GM19239 (cell line): ENCODE data around the gene SLC7A7.
"Not testable (repeated sequence)": the region's sequence is repeated elsewhere in the genome, so short reads cannot be mapped to it uniquely, and the experiment has no call there.

ENCODE experiments used
- DNase-seq: peaks from one replicate; pipeline ENCODE4 v3.0.0; 2011; ENCODE audit warnings: low spot score; ENCODE audit not compliant: insufficient read length
- FAIRE-seq: peaks from 2 replicates; lab custom pipeline; 2011; peaks lifted over from hg19 to GRCh38; lab: Jason Lieb, UNC

The SLC7A7 gene

GRCh38 chr14:22822571-22823098 lies 7.4 kb upstream of the SLC7A7 start:
- peak; percentile 14 for FAIRE-seq
- DNase-seq = no peak

DNA sequence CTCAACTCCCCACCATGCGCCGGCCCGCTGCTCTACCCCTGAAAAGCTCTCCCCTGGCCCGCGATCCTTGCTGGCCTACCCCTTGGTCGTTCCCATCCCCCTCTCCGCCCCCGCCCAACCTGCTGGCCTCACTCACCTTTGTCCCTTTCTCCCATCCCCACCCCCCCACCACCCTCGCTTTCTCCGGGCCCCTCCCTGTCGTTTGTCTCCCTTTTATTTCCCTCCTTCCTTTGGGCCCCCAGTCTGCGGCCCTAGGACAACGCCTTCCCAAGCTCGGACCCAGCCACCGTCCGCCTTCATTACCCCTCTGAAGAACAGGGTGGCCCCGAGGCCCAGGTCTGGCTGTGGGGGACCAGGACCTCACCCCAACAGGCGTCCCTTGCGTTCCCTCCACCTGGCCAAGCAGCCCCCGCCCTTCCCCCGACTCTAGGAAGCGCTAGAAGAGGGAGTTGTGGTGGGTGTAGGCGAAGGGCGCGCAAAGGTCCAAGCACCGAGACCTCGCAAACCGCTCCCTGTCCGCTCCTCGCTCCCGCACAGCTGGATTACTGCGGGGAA lies 6.9 kb upstream of the SLC7A7 start:
- DNase-seq (no peak), FAIRE-seq (no peak)

GRCh38 chr14:22821193-22822015 lies 6.2 kb upstream of the SLC7A7 start:
- DNase-seq (no peak), FAIRE-seq (no peak)

- no peak for FAIRE-seq
- no peak for DNase-seq
Observed at GRCh38 chr14:22820731-22821130, 5.5 kb upstream of the SLC7A7 start.

- DNase-seq (no peak), FAIRE-seq (peak; percentile 79)
Observed at GRCh38 chr14:22819151-22819988, 4.1 kb upstream of the SLC7A7 start.

DNA sequence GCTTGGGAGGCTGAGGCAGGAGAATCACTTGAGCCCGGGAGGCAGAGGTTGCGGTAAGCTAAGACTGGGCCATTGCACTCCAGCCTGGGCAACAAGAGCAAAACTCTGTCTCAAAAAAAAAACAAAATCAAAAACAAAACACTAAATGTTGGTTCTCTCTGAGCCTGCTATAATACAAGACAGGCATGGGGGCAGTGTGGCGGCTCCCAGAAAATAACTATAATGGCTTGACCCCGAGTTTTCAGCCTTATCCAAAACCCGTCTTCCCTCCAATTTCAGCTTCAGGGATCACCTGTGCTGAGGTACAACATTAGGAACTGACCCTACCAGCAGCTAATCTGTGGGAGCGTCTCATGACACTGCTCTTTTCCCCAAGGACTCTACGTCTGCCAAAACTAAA lies 862 bp downstream of the SLC7A7 start:
- no peak for DNase-seq
- no peak for FAIRE-seq

DNA sequence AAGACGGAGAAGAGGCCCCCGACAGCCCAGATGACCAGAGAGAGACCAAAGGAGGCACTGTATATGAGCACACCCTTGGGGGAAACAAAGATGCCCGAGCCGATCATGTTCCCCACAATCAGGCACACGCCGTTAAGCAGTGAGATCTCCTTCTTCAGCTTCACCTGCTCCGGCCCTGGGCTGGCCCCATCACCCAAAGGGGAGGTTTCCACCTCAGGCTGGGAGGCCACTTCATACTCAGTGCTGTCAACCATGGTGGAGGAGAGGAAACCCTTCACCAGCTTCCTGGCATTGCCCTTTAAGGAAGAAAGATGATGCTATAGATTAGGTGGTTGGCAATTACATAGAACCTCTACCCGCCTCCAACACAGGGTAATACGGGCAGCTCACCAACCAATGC lies 2.1 kb downstream of the SLC7A7 start:
- no peak for FAIRE-seq
- no peak for DNase-seq

DNA sequence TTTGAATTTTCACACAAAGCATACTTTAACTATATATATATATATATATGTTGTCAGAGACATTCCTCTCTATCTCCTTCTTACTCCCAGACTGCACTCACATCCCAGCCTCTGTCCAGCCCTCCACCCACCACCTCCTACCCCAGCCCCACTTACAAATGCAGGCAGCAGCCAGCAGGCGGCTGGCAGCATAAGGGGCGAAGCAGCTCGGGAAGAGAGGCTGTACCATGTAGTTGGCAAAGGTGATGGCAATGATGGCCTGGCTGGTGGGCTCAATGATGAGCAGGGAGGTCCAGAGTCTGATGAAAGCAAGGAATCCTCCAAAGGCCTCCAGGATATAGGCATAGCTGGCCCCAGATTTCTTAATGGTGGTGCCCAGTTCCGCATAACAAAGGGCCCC lies 2.5 kb downstream of the SLC7A7 start:
- DNase-seq (no peak), FAIRE-seq (no peak)

DNA sequence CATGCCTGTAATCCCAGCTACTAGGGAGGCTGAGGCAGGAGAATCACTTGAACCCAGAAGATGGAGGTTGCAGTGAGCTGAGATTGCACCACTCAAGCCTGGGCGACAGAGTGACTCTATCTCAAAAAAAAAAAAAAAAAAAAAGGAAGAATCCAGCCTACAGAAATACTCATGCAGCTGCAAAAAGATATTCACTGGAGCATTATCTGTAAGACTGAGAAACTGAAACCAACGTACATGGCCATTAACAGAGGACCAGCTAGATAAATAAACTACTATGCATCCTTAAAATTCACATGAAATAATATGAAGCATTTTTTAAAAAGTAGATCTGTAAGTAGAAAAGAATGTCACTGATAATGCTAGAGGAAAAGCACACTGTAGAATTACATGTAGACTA lies 3.5 kb downstream of the SLC7A7 start:
- DNase-seq = no peak
- FAIRE-seq = peak; percentile 40

- FAIRE-seq = no peak
- DNase-seq = no peak
Observed at GRCh38 chr14:22808388-22809209, 6.6 kb downstream of the SLC7A7 start.

DNA sequence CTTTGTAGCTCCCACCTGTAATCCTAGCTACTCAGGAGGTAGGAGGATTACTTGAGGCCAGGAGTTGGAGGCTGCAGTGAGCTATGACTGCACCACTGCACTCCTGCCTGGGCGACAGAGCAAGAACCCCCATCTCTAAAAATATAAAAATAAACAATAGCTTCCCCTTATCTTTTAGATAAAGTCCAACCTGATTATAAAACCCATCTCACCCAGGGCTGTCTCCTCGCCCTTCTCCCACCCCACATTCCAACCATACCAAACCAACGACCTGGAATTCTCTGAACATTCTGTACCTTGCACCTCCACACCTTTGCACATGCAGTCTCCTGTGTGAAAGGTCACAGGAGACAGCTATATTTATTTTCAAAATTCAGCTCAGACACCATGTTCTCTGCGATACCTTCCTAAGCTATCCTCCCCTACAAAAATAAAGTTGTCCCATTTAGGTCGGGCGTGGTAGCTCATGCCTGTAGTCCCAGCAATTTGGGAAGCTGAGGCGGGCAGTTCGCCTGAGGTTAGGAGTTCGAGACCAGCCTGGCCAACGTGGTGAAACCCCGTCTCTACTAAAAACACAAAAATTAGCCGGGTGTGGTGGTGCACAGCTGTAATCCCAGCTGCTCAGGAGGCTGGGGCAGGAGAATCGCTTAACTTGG lies 7.7 kb downstream of the SLC7A7 start:
- no peak for FAIRE-seq

GRCh38 chr14:22805235-22805634 lies 10.0 kb downstream of the SLC7A7 start:
- DNase-seq = not testable (repeated sequence)
- FAIRE-seq = peak; percentile 58

More for the DNA sequence above, 7.7 kb downstream of the SLC7A7 start:
- no peak for DNase-seq

GRCh38 chr14:22803687-22803974 lies 11.6 kb downstream of the SLC7A7 start:
- DNase-seq (no peak), FAIRE-seq (peak; percentile 95)

GRCh38 chr14:22802860-22803686 lies 12.2 kb downstream of the SLC7A7 start:
- FAIRE-seq = peak; percentile 23
- no peak for DNase-seq

- DNase-seq = no peak
- no peak for FAIRE-seq
Observed at GRCh38 chr14:22801716-22802115, 13.5 kb downstream of the SLC7A7 start.

- no peak for FAIRE-seq
- no peak for DNase-seq
Observed at GRCh38 chr14:22800346-22800745, 14.9 kb downstream of the SLC7A7 start.

- no peak for DNase-seq
- peak; percentile 67 for FAIRE-seq
Observed at GRCh38 chr14:22798528-22798927, 16.7 kb downstream of the SLC7A7 start.

DNA sequence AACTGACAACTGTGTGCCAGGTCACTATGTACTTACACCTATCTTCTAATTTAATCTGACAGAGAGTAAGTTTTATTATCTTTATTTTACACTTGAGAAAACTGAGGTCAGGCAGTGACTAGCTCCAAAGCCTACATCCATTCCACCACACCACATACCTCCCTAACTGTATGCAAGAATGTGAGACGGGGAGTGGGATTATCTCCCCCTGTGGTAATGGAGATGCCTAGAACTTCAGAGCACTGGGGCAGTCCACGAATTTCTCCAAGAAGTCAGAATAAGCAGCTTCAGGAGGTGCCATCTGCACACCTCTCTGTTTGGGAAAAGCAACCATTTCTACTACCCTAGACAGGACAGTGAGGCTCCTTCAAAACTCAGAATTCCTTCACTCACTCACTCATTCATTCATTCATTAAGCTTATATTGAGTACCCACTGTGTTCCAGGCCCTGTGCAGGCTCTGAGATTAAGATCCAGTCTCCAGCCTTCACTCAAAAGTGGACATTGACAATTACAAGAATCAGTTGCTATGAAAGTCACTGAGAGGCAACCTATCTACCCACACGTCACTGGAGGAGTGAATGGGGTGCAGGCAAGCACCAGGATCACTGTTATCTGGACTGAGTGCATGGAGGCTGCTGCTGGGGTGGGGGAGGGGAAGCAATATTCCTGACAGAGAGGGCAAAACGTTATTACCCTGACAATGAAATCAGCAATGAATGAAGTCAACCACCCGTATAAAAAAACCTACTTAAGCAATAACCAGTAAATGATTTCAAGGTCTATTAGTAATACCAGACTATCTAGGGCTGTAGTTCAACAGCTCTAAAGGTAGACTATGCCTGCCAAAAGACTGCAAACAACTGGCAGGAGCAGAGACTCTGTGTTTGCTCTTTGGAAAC lies 18.0 kb downstream of the SLC7A7 start:
- DNase-seq = no peak
- peak; percentile 57 for FAIRE-seq
